Uterus (tissue), 4 donors: Measurements from ENCODE around the gene CCNQ. TPM values are rescaled to one million over a fixed set of nuclear protein-coding genes. Genes with fewer than 3 reads are reported as not detected.

Experiments used
- DNase-seq, 2 donors: peaks; one replicate each; pipeline ENCODE4 v3.0.0-alpha.2; 2019 to 2020
- H3K27ac ChIP-seq, 2 donors: fragments of 200-600 bp; sonication (generic); 1 replicate in 1 of 2; 2 replicates in 1 of 2; pipeline ENCODE4 v1.5.1; 2016 to 2018
- H3K27me3 ChIP-seq, 2 donors: fragments of 200-600 bp; sonication (generic); one replicate each; pipeline ENCODE4 v1.5.1; 2018 to 2019; ENCODE audit warnings: control low read depth in 1 of 2
- H3K36me3 ChIP-seq, 2 donors: fragments of 200-600 bp; sonication (generic); one replicate each; pipeline ENCODE4 v1.5.1; 2019; ENCODE audit warnings: control low read depth in 1 of 2
- H3K4me1 ChIP-seq, 2 donors: fragments of 200-600 bp; sonication (generic); one replicate each; pipeline ENCODE4 v1.5.1; 2018 to 2019; ENCODE audit warnings: control low read depth in 1 of 2
- H3K4me3 ChIP-seq, 2 donors: fragments of 200-600 bp; sonication (generic); 1 replicate in 1 of 2; 2 replicates in 1 of 2; pipeline ENCODE4 v1.5.1; 2018 to 2019; ENCODE audit warnings: mild to moderate bottlenecking in 1 of 2
- H3K9me3 ChIP-seq, 2 donors: fragments of 200-600 bp; sonication (generic); one replicate each; pipeline ENCODE4 v1.5.1; 2019; ENCODE audit warnings: control low read depth in 1 of 2
- CTCF ChIP-seq, 4 experiments: fragments of 200-600 bp in 2 of 4; fragments of 450-650 bp in 2 of 4; sonication (generic) in 2 of 4; IDR thresholded peaks; one replicate each; pipeline ENCODE4 v1.5.1; 2016 to 2019; ENCODE audit warnings: antibody characterized with exemption in 4 of 4, mild to moderate bottlenecking in 2 of 4, moderate library complexity in 1 of 4
- POLR2A ChIP-seq, 2 donors: fragments of 450-650 bp; IDR thresholded peaks; one replicate each; pipeline ENCODE4 v1.6.1; 2016; ENCODE audit warnings: antibody characterized with exemption in 2 of 2, mild to moderate bottlenecking in 1 of 2, moderate library complexity in 1 of 2
- intact Hi-C: fragments of 100-400 bp; cut with DNase I; formaldehyde crosslinking; loops from one replicate; pipeline ENCODE4 v1.15.1; 2023; ENCODE audit warnings: low total_unique reads
- total RNA-seq, 4 donors: library from RNA; depleted of rRNA in 3 of 4; stranded (reverse); fragments of >200 nt in 3 of 4; gene quantifications; one replicate each; pipeline versions ENCODE4 v1.1.0 to v1.2.4, GENCODE V29; 2014 to 2023
- donor health status: DM: yes; HTN: yes; CAD: no.

CCNQ gene
- total RNA-seq = 10 to 100 TPM; 14.9 to 94.5 (median 29.3) TPM

- no peaks in the 10 kb centered on the region for H3K27me3 ChIP-seq
- no peaks in the 10 kb centered on the region for H3K9me3 ChIP-seq
- DNase-seq = no peak
- H3K27ac ChIP-seq = peak within 1 kb of the TSS; percentile 55 to 80
- peak within 1 kb of the TSS; percentile 61 to 74 for H3K4me3 ChIP-seq
- TF ChIP-seq POLR2A (IDR thresholded peaks at IDR 0.05) (peak in 1 of 2 donors; percentile 20), CTCF (IDR thresholded peaks at IDR 0.05) (no peak)
- intact Hi-C loops = no loop called here
- H3K36me3 ChIP-seq = no peaks in the 10 kb centered on the region
- no peaks in the 10 kb centered on the region for H3K4me1 ChIP-seq
Measured at GRCh38 chrX:153598541-153599191, at the start of gene CCNQ. Gene CCNQ (minus strand): TSS chrX:153599139. CDS start chrX:153599073, 66 bp downstream.

- H3K9me3 ChIP-seq = no peaks in the 10 kb centered on the region
- intact Hi-C loops = no loop called here
- TF ChIP-seq POLR2A (IDR thresholded peaks at IDR 0.05) (no peak), CTCF (IDR thresholded peaks at IDR 0.05) (no peak)
- no peak overlapping the region for H3K27ac ChIP-seq
- H3K4me3 ChIP-seq = no peak overlapping the region
- H3K27me3 ChIP-seq = peaks cover 0 to 19% of the 10 kb centered on the region in 2 donors
- DNase-seq = peak; percentile 6 to 11
- H3K36me3 ChIP-seq = no peaks in the 10 kb centered on the region
- peaks cover 0 to 4% of the 10 kb centered on the region in 2 donors for H3K4me1 ChIP-seq
Measured at GRCh38 chrX:153647461-153648357, 48.8 kb upstream of the CCNQ start.

- intact Hi-C loops = no loop called here
- peaks cover 0 to 4% of the 10 kb centered on the region in 2 donors for H3K4me1 ChIP-seq
- peaks cover 0 to 20% of the 10 kb centered on the region in 2 donors for H3K27me3 ChIP-seq
- no peaks in the 10 kb centered on the region for H3K9me3 ChIP-seq
- DNase-seq = peak; percentile 4 to 13
- H3K36me3 ChIP-seq = no peaks in the 10 kb centered on the region
- H3K27ac ChIP-seq = no peak within 1 kb of the TSS
- no peak within 1 kb of the TSS for H3K4me3 ChIP-seq
- TF ChIP-seq POLR2A (IDR thresholded peaks at IDR 0.05) (no peak), CTCF (IDR thresholded peaks at IDR 0.05) (no peak)
Measured at GRCh38 chrX:153646620-153647373, 47.9 kb upstream of the CCNQ start, which contains the start of gene DUSP9. Gene DUSP9 (plus strand): TSS chrX:153647203. CDS start chrX:153647954, 751 bp downstream.

GRCh38 chrX:153645921-153646488 lies 47.1 kb upstream of the CCNQ start:
- H3K27ac ChIP-seq = no peak overlapping the region
- TF ChIP-seq POLR2A (IDR thresholded peaks at IDR 0.05) = no peak
- TF ChIP-seq CTCF (IDR thresholded peaks at IDR 0.05) = no peak
- peak in 1 of 2 donors; percentile 2 for DNase-seq
- no peaks in the 10 kb centered on the region for H3K36me3 ChIP-seq
- intact Hi-C loops = no loop called here
- H3K4me1 ChIP-seq = peaks cover 0 to 4% of the 10 kb centered on the region in 2 donors
- peaks cover 0 to 20% of the 10 kb centered on the region in 2 donors for H3K27me3 ChIP-seq
- H3K9me3 ChIP-seq = no peaks in the 10 kb centered on the region
- no peak overlapping the region for H3K4me3 ChIP-seq
